Neural cell (in vitro differentiated cells): ENCODE measurements around the gene BRD7. TPM values are rescaled to one million over a fixed set of nuclear protein-coding genes. Genes with fewer than 3 reads are reported as not detected.

Source experiments
- H2AFZ ChIP-seq: fragments of 200-600, 300-800 bp; sonication (generic), shearing (Covaris generic); 2 replicates; pipeline ENCODE4 v1.6.0; 2014; ENCODE audit warnings: low read depth, mild to moderate bottlenecking, antibody characterized with exemption, low read length, moderate library complexity
- H3F3A ChIP-seq: fragments of 200-600 bp; shearing (Covaris generic); 2 replicates; pipeline ENCODE4 v1.6.1; 2016; ENCODE audit warnings: mild to moderate bottlenecking, moderate library complexity, mixed read lengths, antibody characterized with exemption, low read length; ENCODE audit not compliant: insufficient read depth, poor library complexity, severe bottlenecking
- H3K27ac ChIP-seq: fragments of 200-600, 300-800 bp; sonication (generic), shearing (Covaris generic); 2 replicates; pipeline ENCODE4 v1.5.1; 2014; ENCODE audit warnings: mild to moderate bottlenecking, low read length, moderate library complexity
- H3K27me3 ChIP-seq: fragments of 300-800, 200-600 bp; sonication (generic), shearing (Covaris generic); 2 replicates; pipeline ENCODE4 v1.6.0; 2014; ENCODE audit warnings: mild to moderate bottlenecking, low read depth, low read length, moderate library complexity; ENCODE audit not compliant: insufficient read depth
- H3K36me3 ChIP-seq: fragments of 300-800, 200-600 bp; sonication (generic), shearing (Covaris generic); 2 replicates; pipeline ENCODE4 v1.5.1; 2014; ENCODE audit warnings: mild to moderate bottlenecking, antibody characterized with exemption, low read length, moderate library complexity; ENCODE audit not compliant: insufficient read depth
- H3K4me2 ChIP-seq: fragments of 300-800, 200-600 bp; sonication (generic), shearing (Covaris generic); 2 replicates; pipeline ENCODE4 v1.6.0; 2014; ENCODE audit warnings: mild to moderate bottlenecking, low read length
- H3K4me3 ChIP-seq: fragments of 300-800, 200-600 bp; sonication (generic), shearing (Covaris generic); 2 replicates; pipeline ENCODE4 v1.5.1; 2014; ENCODE audit warnings: mild to moderate bottlenecking, low read length, moderate library complexity
- H3K79me2 ChIP-seq: fragments of 200-600 bp; shearing (Covaris generic); replicated peaks from 2 replicates; pipeline ENCODE4 v1.6.0; 2014; ENCODE audit warnings: mild to moderate bottlenecking, low read length, moderate library complexity; ENCODE audit not compliant: insufficient read depth
- H3K9ac ChIP-seq: fragments of 300-800, 200-600 bp; sonication (generic), shearing (Covaris generic); 2 replicates; pipeline ENCODE4 v1.6.1; 2016; ENCODE audit warnings: mild to moderate bottlenecking, low read length, mixed read lengths
- H3K9me2 ChIP-seq: fragments of 200-600 bp; shearing (Covaris generic); 2 replicates; pipeline ENCODE4 v1.6.1; 2016; ENCODE audit warnings: mild to moderate bottlenecking, low read length, mixed read lengths; ENCODE audit not compliant: insufficient read depth
- H3K9me3 ChIP-seq: fragments of 200-600, 300-800 bp; sonication (generic), shearing (Covaris generic); 2 replicates; pipeline ENCODE4 v1.6.1; 2016; ENCODE audit warnings: mild to moderate bottlenecking, mixed run types, low read length, moderate library complexity, mixed read lengths
- H4K20me1 ChIP-seq: fragments of 200-600 bp; shearing (Covaris generic); 2 replicates; pipeline ENCODE4 v1.6.1; 2016; ENCODE audit warnings: mild to moderate bottlenecking, mixed run types; ENCODE audit not compliant: insufficient read depth
- CTCF ChIP-seq: fragments of 450-650 bp; IDR thresholded peaks from 2 replicates; pipeline ENCODE4 v1.5.1; 2014; ENCODE audit warnings: antibody characterized with exemption, mild to moderate bottlenecking, moderate library complexity; ENCODE audit not compliant: poor library complexity, severe bottlenecking
- EP300 ChIP-seq: fragments of 450-650 bp; conservative IDR thresholded peaks from 2 replicates; pipeline ENCODE4 v1.6.1; 2014; ENCODE audit warnings: antibody characterized with exemption, mild to moderate bottlenecking, moderate library complexity; ENCODE audit not compliant: poor library complexity, severe bottlenecking
- EZH2 ChIP-seq: fragments of 200-600, 300-800 bp; shearing (Covaris generic), sonication (generic); IDR thresholded peaks from 2 replicates; pipeline ENCODE4 v1.6.1; 2014; ENCODE audit warnings: antibody characterized with exemption, low read length, borderline replicate concordance, mild to moderate bottlenecking; ENCODE audit not compliant: insufficient read depth, poor library complexity, severe bottlenecking
- MXI1 ChIP-seq: fragments of 450-650 bp; conservative IDR thresholded peaks from 2 replicates; pipeline ENCODE4 v1.6.1; 2014; ENCODE audit warnings: antibody characterized with exemption, mild to moderate bottlenecking; ENCODE audit not compliant: poor library complexity, severe bottlenecking
- POLR2AphosphoS5 ChIP-seq: IDR thresholded peaks from 2 replicates; pipeline ENCODE4 v1.6.1; 2012
- RAD21 ChIP-seq: fragments of 450-650 bp; conservative IDR thresholded peaks from 2 replicates; pipeline ENCODE4 v1.6.1; 2014; ENCODE audit warnings: antibody characterized with exemption, mild to moderate bottlenecking, moderate library complexity
- SMC3 ChIP-seq: fragments of 450-650 bp; conservative IDR thresholded peaks from 2 replicates; pipeline ENCODE4 v1.6.1; 2014; ENCODE audit warnings: antibody characterized with exemption, mild to moderate bottlenecking, moderate library complexity; ENCODE audit not compliant: poor library complexity
- TAF1 ChIP-seq: IDR thresholded peaks from 2 replicates; pipeline ENCODE4 v1.6.1; 2012; ENCODE audit warnings: low read depth
- polyA plus RNA-seq: library from polyadenylated mRNA; depleted of rRNA; stranded (reverse); fragments of >200 nt; gene quantifications from 2 replicates; pipeline ENCODE4 v1.2.3, GENCODE V29; 2014
- TF ChIP-seq, protein P1 (sequence below): IDR thresholded peaks from 2 replicates; pipeline ENCODE4 v1.6.1; 2012; ENCODE audit warnings: borderline replicate concordance

The BRD7 gene
- polyA plus RNA-seq, 1 donor from 2014 or later: 57.2 TPM

- H3K27ac ChIP-seq: no peak overlapping the region
- no peaks in the 10 kb centered on the region for H3K9me2 ChIP-seq
- no peaks in the 10 kb centered on the region for H3K9me3 ChIP-seq
- H4K20me1 ChIP-seq: peaks cover 3% of the 10 kb centered on the region
- no peaks in the 10 kb centered on the region for H3K79me2 ChIP-seq
- no peak overlapping the region for H3K4me3 ChIP-seq
- no peaks in the 10 kb centered on the region for H3K27me3 ChIP-seq
- no peaks in the 10 kb centered on the region for H3F3A ChIP-seq
- H3K4me2 ChIP-seq: no peak overlapping the region
- no peak overlapping the region for H2AFZ ChIP-seq
- no peak overlapping the region for H3K9ac ChIP-seq
- H3K36me3 ChIP-seq: no peaks in the 10 kb centered on the region
- TF ChIP-seq EP300 (no peak), RAD21 (no peak), CTCF (no peak), MXI1 (no peak), EZH2 (no peak)
- TF ChIP-seq, protein P1, sequence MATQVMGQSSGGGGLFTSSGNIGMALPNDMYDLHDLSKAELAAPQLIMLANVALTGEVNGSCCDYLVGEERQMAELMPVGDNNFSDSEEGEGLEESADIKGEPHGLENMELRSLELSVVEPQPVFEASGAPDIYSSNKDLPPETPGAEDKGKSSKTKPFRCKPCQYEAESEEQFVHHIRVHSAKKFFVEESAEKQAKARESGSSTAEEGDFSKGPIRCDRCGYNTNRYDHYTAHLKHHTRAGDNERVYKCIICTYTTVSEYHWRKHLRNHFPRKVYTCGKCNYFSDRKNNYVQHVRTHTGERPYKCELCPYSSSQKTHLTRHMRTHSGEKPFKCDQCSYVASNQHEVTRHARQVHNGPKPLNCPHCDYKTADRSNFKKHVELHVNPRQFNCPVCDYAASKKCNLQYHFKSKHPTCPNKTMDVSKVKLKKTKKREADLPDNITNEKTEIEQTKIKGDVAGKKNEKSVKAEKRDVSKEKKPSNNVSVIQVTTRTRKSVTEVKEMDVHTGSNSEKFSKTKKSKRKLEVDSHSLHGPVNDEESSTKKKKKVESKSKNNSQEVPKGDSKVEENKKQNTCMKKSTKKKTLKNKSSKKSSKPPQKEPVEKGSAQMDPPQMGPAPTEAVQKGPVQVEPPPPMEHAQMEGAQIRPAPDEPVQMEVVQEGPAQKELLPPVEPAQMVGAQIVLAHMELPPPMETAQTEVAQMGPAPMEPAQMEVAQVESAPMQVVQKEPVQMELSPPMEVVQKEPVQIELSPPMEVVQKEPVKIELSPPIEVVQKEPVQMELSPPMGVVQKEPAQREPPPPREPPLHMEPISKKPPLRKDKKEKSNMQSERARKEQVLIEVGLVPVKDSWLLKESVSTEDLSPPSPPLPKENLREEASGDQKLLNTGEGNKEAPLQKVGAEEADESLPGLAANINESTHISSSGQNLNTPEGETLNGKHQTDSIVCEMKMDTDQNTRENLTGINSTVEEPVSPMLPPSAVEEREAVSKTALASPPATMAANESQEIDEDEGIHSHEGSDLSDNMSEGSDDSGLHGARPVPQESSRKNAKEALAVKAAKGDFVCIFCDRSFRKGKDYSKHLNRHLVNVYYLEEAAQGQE: no peak
Observed at GRCh38 chr16:50320310-50320709, 48.5 kb downstream of the BRD7 start.

GRCh38 chr16:50318796-50319578 lies 49.8 kb downstream of the BRD7 start:
- no peaks in the 10 kb centered on the region for H3K79me2 ChIP-seq
- H3K9me2 ChIP-seq: no peaks in the 10 kb centered on the region
- H3K9me3 ChIP-seq: no peaks in the 10 kb centered on the region
- H3K36me3 ChIP-seq: no peaks in the 10 kb centered on the region
- H3K4me2 ChIP-seq: no peak overlapping the region
- no peak overlapping the region for H3K27ac ChIP-seq
- no peak overlapping the region for H3K9ac ChIP-seq
- H4K20me1 ChIP-seq: peaks cover 3% of the 10 kb centered on the region
- H3F3A ChIP-seq: no peaks in the 10 kb centered on the region
- no peaks in the 10 kb centered on the region for H3K27me3 ChIP-seq
- H2AFZ ChIP-seq: no peak overlapping the region
- TF ChIP-seq MXI1: no peak
- no peak for TF ChIP-seq TAF1
- no peak for TF ChIP-seq RAD21
- no peak for TF ChIP-seq EP300
- no peak for TF ChIP-seq EZH2
- TF ChIP-seq POLR2AphosphoS5: no peak
- no peak for TF ChIP-seq SMC3
- no peak for TF ChIP-seq CTCF
- TF ChIP-seq, protein P1: no peak
- H3K4me3 ChIP-seq: no peak overlapping the region
